ENCODE measurements around the gene PARD3. TPM values are rescaled to one million over a fixed set of nuclear protein-coding genes. Genes with fewer than 3 reads are reported as not detected.

Gene PARD3
- total RNA-seq, 4 donors from 2014 or later = 30.9 to 54.6 (median 40.0) TPM

DNA sequence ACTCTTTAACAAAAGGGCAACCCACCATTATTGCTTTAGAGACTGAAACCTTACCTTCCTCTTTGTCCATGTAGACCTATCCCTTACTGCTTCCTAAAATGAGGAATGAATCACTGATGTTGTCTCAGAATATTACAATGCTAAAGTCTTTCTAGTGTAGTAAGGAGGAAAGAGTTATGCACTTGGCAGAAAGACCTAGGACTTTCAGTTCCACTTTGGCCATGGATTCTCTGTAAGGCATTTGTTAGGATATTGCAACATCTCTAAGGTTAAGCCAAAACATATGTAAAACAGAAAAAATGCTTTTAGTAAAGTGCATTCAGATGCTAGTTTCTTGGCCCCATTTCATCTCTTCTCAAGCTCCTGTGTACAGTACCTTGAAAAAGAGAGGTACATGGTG lies 230.9 kb downstream of the PARD3 start:
- TF ChIP-seq, protein P1, sequence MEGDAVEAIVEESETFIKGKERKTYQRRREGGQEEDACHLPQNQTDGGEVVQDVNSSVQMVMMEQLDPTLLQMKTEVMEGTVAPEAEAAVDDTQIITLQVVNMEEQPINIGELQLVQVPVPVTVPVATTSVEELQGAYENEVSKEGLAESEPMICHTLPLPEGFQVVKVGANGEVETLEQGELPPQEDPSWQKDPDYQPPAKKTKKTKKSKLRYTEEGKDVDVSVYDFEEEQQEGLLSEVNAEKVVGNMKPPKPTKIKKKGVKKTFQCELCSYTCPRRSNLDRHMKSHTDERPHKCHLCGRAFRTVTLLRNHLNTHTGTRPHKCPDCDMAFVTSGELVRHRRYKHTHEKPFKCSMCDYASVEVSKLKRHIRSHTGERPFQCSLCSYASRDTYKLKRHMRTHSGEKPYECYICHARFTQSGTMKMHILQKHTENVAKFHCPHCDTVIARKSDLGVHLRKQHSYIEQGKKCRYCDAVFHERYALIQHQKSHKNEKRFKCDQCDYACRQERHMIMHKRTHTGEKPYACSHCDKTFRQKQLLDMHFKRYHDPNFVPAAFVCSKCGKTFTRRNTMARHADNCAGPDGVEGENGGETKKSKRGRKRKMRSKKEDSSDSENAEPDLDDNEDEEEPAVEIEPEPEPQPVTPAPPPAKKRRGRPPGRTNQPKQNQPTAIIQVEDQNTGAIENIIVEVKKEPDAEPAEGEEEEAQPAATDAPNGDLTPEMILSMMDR (IDR thresholded peaks at IDR 0.05) = no peak
- peak; percentile 83 for ATAC-seq (ENCODE audit: low FRiP score)
- no peak for DNase-seq (ENCODE audit: low spot score)

DNA sequence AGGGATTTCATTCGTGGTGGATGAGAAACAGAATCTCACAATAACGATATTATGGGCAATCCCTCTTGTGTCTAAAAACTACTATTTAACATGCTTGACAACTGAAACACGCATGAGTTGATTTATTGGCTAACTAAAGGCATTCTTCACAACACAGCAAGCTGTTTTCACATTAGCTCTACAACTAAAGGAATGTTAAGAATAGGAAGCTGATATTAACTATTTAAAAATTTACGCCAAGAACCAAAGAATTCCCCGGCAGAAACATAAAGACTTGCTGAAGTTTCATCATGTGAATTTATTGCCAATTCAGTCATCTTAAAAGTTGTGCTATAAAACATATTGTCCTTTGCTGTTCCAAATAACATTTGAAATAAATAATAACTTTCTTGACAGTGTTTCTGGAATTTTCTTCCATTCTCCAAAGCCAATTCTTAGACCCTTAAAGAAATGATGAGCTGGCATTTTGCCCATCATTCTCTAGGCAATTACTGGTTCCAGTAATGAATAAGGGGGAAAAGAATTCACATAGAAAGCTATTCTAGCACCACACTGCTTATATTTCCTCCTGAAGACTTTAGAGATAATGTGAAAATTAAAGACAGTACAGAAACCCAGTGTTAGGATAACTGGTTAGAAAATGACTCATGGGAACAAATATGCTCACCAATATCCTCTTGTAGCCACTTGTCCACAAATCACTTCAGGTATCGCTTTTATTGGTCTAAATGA lies 233.1 kb downstream of the PARD3 start:
- DNase-seq (ENCODE audit: low spot score) = no peak
- ATAC-seq (ENCODE audit: low FRiP score) = peak; percentile 47

DNA sequence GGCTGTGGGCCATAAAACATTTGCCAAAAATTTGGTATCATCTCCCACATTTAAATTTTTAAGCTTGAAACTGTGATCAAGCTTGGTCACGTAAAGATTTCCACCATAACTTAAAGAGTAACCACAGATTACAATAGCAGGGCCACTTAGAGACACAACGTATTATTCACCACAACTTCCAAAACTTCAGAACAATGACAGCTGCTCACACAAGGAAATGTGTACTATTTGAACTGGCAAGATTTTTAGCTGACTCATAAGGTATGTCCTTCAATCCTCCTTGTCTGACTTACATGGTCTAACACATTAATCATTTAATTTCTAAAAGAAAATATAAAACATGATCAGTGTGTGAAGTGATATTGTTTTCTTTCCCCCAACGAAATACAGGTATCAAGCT lies 234.5 kb downstream of the PARD3 start:
- TF ChIP-seq, protein P1 (IDR thresholded peaks at IDR 0.05) = no peak
- DNase-seq (ENCODE audit: low spot score) (no peak), ATAC-seq (ENCODE audit: low FRiP score) (no peak)

More for the DNA sequence above, 233.1 kb downstream of the PARD3 start:
- TF ChIP-seq, protein P1 (IDR thresholded peaks at IDR 0.05) = no peak

DNA sequence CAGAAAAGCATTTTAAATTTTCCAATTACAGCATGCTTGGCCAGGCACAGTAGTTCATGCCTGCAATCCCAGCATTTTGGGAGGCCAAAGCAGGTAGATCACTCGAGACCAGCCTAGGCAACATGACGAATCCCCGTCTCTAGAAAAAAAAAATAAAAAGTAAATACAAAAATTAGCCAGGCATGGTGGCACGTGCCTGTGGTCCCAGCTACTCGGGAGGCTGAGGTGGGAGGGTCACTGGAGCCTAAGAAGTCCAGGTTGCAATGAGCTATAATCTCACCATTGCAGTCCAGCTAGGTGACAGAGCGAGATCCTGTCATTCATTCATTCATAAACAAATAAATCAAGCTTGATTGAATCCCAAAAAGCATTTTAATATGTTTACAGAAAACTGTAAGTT lies 234.9 kb downstream of the PARD3 start:
- ATAC-seq (ENCODE audit: low FRiP score) (no peak), DNase-seq (ENCODE audit: low spot score) (no peak)
- TF ChIP-seq, protein P1 (IDR thresholded peaks at IDR 0.05) = no peak

DNA sequence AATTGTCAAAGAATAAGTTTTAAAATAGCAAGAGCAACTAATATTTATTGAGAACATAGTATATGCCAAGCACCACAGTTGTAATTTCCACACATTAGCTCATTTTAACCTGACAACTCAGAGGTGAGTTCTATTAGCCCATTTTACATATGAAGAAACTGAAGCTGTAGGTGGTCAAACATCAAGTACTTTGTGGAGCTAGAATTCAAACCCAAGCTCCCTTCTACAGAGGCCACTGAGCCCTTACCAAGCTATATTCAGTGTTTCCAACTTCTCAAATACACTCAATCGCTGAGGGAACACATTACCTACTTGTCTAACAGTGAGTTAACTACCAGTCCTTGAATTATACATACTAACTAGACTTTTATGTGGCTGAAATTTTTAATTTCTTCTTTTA lies 236.6 kb downstream of the PARD3 start:
- ATAC-seq (ENCODE audit: low FRiP score) (no peak), DNase-seq (ENCODE audit: low spot score) (no peak)
- TF ChIP-seq, protein P1 (IDR thresholded peaks at IDR 0.05) = no peak

DNA sequence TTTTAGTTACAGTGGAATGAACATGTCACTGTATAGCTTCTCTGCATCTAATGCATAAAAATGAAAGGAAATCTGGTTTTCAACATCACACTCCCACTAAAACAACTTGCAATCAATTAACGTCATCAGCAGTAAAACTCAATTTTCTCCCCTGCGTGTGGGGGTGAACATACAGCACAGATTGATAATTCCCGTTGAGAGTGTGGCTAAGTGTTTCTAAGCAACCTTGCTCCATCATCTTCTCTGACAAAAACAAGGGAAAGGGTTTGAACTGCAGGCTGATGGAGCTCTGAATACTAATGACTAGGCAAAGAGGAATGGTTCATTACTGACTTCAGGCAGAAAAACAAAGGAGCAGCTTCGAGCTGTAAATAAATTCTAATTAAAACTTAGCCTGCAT lies 238.3 kb downstream of the PARD3 start:
- TF ChIP-seq, protein P1 (IDR thresholded peaks at IDR 0.05) = no peak
- peak; percentile 43 for ATAC-seq (ENCODE audit: low FRiP score)
- no peak for DNase-seq (ENCODE audit: low spot score)

DNA sequence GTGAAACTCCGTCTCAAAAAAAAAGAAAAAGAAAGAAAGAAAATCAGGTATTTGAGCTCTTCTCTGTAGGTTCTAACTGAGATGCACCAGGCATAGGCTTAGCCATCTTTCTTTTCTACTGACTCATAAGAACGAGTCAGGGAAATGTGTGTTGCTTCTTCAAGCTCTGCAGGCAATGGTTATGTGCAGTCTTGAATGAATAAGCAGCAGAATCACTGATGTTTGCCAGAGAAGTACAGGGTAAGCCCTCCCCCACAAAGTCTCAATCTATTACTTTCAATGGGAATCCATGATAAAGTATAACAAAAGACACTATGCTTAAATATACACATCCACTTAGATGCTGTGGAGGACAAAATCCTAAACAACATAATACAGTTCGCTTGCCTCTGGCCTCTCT lies 239.2 kb downstream of the PARD3 start:
- no peak for DNase-seq (ENCODE audit: low spot score)
- TF ChIP-seq, protein P1 (IDR thresholded peaks at IDR 0.05) = no peak
- ATAC-seq (ENCODE audit: low FRiP score) = no peak
